Measurements from ENCODE around the gene ZNF891. TPM values are rescaled to one million over a fixed set of nuclear protein-coding genes. Genes with fewer than 3 reads are reported as not detected.

ZNF891 gene
- total and polyA plus RNA-seq, 2 of the 4 experiments (the other 2 are of a cell fraction): 0.26 to 0.36 TPM

DNA sequence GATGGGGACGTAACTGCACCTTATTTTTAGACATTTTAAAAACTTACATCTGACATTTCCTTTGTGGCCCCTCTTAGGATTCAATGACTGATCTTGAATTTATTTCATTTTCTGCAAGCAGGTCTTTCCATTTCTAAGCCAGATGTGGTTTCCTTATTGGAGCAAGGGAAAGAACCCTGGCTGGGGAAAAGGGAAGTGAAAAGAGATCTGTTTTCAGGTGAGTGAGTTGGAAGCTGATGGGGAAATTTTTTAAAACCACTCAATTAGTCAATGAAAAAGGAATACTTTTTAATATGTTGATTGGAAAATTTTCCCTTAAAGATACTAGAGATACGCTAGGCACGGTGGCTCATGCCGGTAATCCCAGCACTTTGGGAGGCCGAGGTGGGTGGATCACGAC, 46.7 kb downstream of the ZNF891 start:
- no peak overlapping the region for H3K4me2 ChIP-seq (ENCODE audit: low read depth, low read length)
- H3K27ac ChIP-seq (ENCODE audit: insufficient read depth, low read length): no peak overlapping the region
- H3K14ac ChIP-seq (replicated peaks; ENCODE audit: low read depth, low read length): no peak overlapping the region
- H2BK120ac ChIP-seq (ENCODE audit: low read depth, low read length): no peak overlapping the region
- peaks cover 37% of the 10 kb centered on the region for H3K36me3 ChIP-seq (ENCODE audit: control insufficient read depth, insufficient read depth, low read length)
- H3K18ac ChIP-seq (ENCODE audit: low read depth, low read length): no peak overlapping the region
- DNase-seq: no peak
- no TSS peak for BruUV-seq (replicated peaks)
- no peaks in the 10 kb centered on the region; the same call in 1 of the 2 replicates for H4K20me1 ChIP-seq (ENCODE audit: insufficient read depth, low read length)
- CTCF ChIA-PET: no interaction called here
- dilution Hi-C loops (cut with HindIII; ENCODE audit: low sequenced_read_pairs, unreplicated experiment): no loop called here
- no peak overlapping the region for H2AFZ ChIP-seq (replicated peaks; ENCODE audit: low read length, poor library complexity)
- H3K56ac ChIP-seq (ENCODE audit: extremely low read depth, insufficient read depth, low read length): no peak overlapping the region
- no peak overlapping the region for H4K91ac ChIP-seq (ENCODE audit: insufficient read depth, low read depth, low read length)
- H2AK9ac ChIP-seq (replicated peaks; ENCODE audit: low read depth, low read length, poor library complexity): no peak overlapping the region
- H4K8ac ChIP-seq (ENCODE audit: low read depth in 2 of 2, low read length in 2 of 2): no peak overlapping the region
- H3K27me3 ChIP-seq (ENCODE audit: control insufficient read depth, insufficient read depth, low read length): no peaks in the 10 kb centered on the region
- no peak overlapping the region for H3K4me3 ChIP-seq (ENCODE audit: insufficient read depth, low read depth, low read length)
- POLR2A ChIA-PET (ENCODE audit: unreplicated experiment): no interaction called here
- no peak overlapping the region for H4K5ac ChIP-seq (ENCODE audit: low read depth, low read length)
- in situ Hi-C loops (cut with MboI; ENCODE audit: low sequenced_read_pairs): no loop called here
- TF ChIP-seq RAD21 (IDR thresholded peaks at IDR 0.05; ENCODE audit: low read length): no peak
- TF ChIP-seq MAZ (IDR thresholded peaks at IDR 0.05; ENCODE audit: borderline replicate concordance, low read depth, low read length): no peak
- no peak for TF ChIP-seq ELK1 (IDR thresholded peaks at IDR 0.05; ENCODE audit: borderline replicate concordance, low read depth, low read length)
- no peak for TF ChIP-seq CHD1 (IDR thresholded peaks at IDR 0.05; ENCODE audit: low read depth, low read length)
- TF ChIP-seq POLR2A (IDR thresholded peaks at IDR 0.05; ENCODE audit: low read depth, low read length): no peak
- TF ChIP-seq, protein P1, sequence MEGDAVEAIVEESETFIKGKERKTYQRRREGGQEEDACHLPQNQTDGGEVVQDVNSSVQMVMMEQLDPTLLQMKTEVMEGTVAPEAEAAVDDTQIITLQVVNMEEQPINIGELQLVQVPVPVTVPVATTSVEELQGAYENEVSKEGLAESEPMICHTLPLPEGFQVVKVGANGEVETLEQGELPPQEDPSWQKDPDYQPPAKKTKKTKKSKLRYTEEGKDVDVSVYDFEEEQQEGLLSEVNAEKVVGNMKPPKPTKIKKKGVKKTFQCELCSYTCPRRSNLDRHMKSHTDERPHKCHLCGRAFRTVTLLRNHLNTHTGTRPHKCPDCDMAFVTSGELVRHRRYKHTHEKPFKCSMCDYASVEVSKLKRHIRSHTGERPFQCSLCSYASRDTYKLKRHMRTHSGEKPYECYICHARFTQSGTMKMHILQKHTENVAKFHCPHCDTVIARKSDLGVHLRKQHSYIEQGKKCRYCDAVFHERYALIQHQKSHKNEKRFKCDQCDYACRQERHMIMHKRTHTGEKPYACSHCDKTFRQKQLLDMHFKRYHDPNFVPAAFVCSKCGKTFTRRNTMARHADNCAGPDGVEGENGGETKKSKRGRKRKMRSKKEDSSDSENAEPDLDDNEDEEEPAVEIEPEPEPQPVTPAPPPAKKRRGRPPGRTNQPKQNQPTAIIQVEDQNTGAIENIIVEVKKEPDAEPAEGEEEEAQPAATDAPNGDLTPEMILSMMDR (conservative IDR thresholded peaks at IDR 0.05; ENCODE audit: low read depth, low read length): no peak
- TF ChIP-seq BHLHE40 (IDR thresholded peaks at IDR 0.05; ENCODE audit: low read depth, low read length): no peak
- H3K4ac ChIP-seq (ENCODE audit: low read depth, low read length): no peak overlapping the region
- no peaks in the 10 kb centered on the region for H3K9me1 ChIP-seq (ENCODE audit: insufficient read depth, low read length)
- 96% methylated on average over 4 of the region's 6 CpGs; no CpG with 5 or more reads in 1 of the 2 experiments for WGBS, 2 experiments (ENCODE audit: extremely low coverage in 2 of 2, insufficient read length in 1 of 2)
- H2BK15ac ChIP-seq (ENCODE audit: low read depth, low read length): no peak overlapping the region
- no peak for ATAC-seq (ENCODE audit: low read depth)
- no peak overlapping the region for H3K23ac ChIP-seq (ENCODE audit: low read depth, low read length)
- intact Hi-C loops (cut with micrococcal nuclease): no loop called here
- H2BK5ac ChIP-seq (ENCODE audit: low read depth, low read length, poor library complexity, severe bottlenecking): no peak overlapping the region
- H3K9me3 ChIP-seq (ENCODE audit: control insufficient read depth, insufficient read depth, low read length): peaks cover 53% of the 10 kb centered on the region
- H3K4me1 ChIP-seq (ENCODE audit: control insufficient read depth, insufficient read depth, low read length): no peaks in the 10 kb centered on the region; the same call in 1 of the 2 replicates
- no peak overlapping the region for H2AK5ac ChIP-seq (ENCODE audit: low read depth, low read length)
- no peak overlapping the region for H3K9ac ChIP-seq (ENCODE audit: low read depth, low read length)
- H3K79me1 ChIP-seq (ENCODE audit: low read depth in 1 of 2, low read length in 2 of 2): peaks cover 15 to 25% of the 10 kb centered on the region in 2 experiments
- H2BK20ac ChIP-seq (ENCODE audit: low read depth, low read length): no peak overlapping the region
